Sigmoid colon (tissue), 4 donors: Measurements from ENCODE around the gene SSTR4.

Experiments
- EP300 ChIP-seq, 4 donors: sonication (generic); formaldehyde crosslinking; IDR thresholded peaks; one replicate each; pipeline ENCODE4 v1.6.1; 2017; ENCODE audit warnings: antibody characterized with exemption in 4 of 4
- POLR2AphosphoS5 ChIP-seq, 4 donors: sonication (generic); formaldehyde crosslinking; IDR thresholded peaks; one replicate each; pipeline ENCODE4 v1.6.1; 2017; ENCODE audit warnings: antibody characterized with exemption in 4 of 4

DNA sequence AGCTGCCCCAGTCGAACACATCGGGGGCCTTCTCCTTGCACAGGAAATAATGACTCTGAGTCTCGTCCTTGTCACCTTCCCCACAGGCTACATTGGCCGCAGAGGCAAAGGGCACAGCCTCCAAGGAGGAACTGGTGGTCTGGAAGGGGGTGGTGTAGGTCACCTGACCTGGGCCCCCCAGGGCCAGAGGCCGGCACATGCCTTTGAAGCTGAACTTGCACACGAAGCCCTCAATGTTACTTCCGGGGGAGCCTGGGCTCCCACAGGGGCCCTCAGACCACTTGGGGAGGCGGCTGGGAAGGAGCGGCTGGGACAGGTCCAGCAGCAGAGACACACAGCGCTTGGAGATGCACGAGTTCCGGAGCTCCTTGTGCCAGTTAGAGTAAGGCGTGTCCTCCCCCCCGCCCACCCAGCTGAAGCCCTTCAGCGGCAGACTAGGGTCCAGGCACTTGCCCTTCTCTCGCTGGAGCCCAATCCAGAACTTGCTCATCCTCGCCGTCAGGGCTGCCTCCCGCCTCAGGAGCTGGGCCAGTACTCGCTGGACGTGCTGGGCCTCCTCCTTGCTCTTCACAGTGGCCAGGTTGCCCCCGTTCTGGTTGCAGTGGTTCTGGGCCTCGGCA lies 50.4 kb downstream of the SSTR4 start:
- TF ChIP-seq EP300 (IDR thresholded peaks at IDR 0.05) (no peak), POLR2AphosphoS5 (IDR thresholded peaks at IDR 0.05) (no peak)
